Stimulated activated CD8-positive, alpha-beta memory T cell treated with anti-CD3 and anti-CD28 coated beads, Interleukin-7, amount 100 ng/mL, for 24 hours (primary cell): ENCODE results near the gene LSAMP.
"Not testable (repeated sequence)": the region's sequence is repeated elsewhere in the genome, so short reads cannot be mapped to it uniquely, and the experiment has no call there.

Source experiments
- DNase-seq: peaks from one replicate; pipeline ENCODE4 v3.0.0-alpha.2; 2020; ENCODE audit warnings: low read depth

The LSAMP gene

DNA sequence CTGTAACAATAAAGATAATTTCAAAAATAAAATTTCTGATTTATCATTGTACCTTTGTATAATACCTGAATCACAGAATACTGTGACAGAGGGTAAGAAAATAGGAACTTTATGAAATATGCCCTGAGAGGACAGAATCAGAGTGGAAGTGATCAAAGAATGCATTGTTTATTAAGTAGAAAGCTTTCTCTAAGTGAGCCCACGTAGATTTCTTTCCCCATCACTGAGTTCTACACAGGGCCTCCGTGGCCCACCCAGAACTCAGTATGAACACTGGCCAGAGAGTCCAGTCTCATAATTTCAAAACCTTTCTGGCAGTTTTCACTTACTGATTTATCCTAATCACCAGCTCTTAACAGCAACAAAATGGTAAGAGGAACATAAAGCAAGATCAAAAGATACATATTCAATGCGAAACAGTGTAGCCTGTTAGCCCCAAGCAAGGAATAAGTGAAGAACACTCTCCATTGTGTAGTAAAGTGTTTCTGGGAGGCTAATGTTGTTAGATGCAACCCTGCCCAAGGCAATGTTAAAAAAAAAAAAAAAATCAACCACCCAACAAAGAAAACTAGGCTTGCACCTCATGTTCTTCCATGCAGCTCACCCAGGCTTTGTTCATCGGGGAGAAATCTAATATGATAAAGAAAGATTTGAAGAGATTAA lies 341.3 kb downstream of the LSAMP start:
- DNase-seq = no peak

DNA sequence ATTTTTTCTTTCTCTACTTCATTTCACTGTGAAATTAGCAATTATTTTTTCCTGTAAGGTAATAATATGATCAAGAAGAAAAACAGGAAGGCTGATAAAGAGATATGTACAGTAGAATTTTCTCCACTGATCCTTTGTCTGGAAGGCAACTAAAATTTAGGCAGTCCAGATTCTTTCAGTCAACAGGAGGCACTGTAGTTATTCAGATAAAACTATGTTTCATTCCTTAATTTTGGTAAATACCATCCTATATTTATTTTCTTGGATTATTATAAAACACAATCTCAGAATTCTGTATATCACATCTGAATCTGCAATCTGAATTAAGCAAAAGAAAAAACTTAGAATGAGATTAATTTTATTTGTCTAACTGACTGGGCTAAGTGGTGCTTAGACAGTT lies 343.2 kb downstream of the LSAMP start:
- DNase-seq = no peak

DNA sequence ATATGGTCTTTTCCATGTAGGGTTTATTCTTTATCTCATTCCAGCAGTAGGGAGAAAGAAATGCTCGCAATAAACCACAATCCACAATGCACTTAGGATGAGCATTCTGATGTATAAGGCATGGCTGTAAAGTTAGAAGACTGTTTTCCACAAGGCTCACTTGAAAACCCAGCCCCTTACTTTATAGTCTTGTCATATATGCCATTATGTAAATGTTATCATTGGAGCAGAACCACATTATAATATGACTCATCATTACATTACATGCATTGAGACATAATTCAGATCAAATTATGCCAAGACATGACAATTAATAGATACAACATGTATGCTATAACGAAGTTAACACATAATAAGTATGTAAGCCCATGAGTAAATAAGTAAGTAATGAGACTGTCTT lies 348.1 kb downstream of the LSAMP start:
- no peak for DNase-seq

DNA sequence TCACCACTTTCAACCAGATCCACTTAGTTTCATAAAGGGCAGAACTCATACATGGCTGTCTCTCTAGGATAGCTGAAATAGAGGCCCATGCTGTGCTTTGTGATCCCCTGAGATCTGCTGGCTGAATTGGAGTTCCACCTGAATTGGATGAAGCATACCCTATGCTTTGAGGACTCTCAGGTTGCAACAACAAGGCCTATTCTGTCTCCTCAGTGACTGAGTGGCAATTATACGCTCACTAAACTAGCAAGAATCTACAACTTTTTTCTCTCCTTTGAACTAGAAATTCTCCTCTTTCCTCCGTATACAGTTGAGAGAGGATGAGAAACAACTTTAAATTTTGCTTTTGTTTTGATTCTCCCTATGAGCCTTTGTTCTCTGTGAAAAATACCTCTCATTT lies 348.7 kb downstream of the LSAMP start:
- no peak for DNase-seq

DNA sequence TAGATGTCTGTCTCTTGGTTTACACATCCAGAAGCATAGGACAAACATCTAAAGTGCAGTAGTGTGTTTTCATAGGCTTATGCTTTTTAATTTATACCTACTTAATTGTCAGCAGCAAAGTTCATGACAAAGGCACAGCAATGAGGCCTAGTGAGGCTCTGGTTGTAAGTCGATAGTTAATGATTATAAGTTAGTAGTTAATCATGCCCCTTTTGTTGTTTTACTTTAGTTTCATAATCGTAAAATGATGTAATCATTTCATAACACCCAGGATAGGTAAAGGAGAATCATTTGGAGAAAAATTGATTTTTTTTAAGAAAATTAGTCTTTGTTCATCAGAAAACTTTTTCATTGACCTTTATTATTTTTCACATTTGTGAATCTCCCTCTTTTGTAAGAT lies 351.9 kb downstream of the LSAMP start:
- no peak for DNase-seq

DNA sequence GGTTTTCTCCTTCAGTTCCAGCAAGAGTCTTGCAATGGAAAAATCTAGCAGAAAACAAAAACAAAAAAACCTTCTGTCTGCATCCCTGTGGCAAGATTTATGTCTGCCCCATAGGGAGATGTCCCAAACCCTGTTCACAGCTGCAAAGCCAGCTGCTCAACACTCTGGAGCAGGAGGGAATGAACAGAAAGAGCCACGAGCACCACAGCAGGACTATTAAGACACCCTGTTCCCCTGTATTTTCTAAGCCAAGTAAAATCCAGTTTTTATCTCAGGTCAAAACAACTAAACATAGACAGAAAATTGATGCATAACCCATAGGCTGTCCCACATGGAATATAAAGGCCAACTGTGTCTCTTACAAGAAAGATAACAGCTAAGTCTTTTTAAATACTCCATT lies 357.9 kb downstream of the LSAMP start:
- no peak for DNase-seq

DNA sequence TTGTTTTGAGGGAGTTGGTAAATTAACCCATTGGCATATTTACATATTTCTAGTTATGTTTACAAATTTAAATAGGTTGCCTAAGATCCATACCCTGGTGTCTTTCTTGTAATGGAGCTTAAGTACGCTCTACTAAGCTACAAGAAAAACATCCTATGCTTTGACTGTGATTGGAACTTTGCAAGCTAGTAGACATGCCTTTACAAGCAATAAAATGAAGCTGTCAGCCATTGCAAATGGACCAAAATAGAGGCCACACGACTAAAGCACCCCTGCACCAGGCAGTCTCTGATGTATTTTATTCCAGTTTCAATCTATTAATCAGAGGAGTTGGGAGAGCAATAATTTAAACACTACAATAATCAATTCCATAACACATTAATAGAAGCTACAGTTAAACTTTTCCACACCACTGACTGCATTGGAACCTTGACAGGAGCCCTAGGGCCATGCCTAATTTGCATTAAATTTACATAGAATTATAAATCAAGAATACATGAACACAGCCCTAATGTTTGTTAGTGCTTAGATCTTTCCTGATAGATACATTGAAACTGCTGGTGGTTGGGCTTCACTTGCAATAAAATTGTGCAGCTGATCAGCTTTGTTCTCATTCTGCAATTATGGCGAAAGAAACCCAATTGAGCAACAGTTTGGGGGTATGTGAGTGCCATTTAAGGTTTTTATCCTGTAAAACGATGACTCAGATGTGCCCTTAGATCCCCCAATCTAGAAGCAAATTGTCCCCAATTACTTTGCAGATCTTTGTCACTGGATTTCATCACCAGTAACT lies 360.1 kb downstream of the LSAMP start:
- no peak for DNase-seq

DNA sequence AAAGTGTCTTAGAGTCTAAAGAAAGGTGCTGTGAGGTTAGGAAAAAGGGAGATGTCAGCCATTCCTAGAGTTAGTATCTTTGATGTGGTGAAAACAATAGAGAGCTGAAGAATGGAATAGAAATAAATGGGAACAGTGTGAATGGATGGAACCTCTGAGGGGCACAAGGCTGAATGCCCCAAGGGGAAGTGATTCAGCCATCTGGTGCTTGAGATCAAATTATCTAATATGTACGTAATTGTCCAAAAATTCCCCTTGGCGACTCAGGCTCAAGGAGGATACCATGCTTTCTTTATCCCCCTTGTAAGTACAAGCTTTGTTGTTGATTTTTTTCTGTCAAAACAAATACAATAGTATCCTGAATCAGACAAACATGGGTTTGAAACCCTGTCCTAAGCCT lies 361.6 kb downstream of the LSAMP start:
- no peak for DNase-seq

DNA sequence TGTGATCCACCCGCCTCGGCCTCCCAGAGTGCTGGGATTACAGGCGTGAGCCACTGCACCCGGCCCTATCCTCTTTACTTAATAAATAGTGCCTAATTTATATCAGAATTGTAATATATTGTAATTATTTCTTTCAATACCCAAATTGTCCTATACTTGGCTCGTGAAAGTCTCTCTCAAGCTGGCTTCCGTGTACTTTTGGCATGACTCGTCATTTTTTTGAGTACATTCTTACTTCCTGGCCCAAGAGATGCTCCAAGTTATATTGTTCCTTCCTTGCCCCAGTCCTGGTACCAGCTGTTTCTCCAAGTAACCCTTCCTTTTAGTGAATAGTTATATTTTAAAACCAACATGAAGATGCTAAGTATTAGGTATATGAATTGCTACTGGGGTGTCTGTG lies 366.7 kb downstream of the LSAMP start:
- DNase-seq = no peak

DNA sequence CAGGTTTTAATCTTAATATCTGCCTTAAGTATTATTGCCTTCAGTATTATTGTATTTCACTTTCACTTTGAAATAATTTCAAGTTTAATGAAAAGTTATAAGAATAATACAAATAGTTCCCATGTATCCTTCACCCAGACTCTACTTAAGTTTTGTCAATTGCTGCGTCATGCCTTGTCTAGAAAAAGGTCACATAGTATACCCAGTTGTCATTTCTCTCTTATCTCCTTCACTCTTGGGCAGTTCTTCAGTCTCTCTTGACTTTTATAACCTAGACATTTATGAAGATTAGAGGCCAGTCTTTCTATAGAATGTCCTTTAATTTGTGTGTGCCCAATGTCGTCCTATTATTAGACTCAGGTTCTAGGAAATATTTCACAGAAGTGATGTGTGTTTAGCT lies 367.7 kb downstream of the LSAMP start:
- DNase-seq = no peak

DNA sequence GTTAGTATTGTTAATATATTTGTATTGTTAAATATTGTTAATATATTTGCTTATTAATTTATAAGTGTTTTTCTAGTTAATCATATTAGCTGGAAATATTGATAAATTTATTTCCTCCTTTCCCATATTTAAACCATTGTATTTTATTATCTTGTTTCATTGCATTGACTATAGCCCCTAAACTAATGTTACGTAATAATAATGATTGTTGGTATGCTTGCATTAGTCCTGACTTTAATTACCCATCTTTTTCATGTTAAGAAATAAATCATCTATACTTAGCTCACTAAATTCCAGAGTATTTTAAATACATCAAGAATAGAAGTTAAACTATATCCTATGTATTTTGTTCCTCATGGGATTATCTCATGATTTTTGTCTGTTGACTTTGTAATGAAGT lies 368.2 kb downstream of the LSAMP start:
- no peak for DNase-seq

DNA sequence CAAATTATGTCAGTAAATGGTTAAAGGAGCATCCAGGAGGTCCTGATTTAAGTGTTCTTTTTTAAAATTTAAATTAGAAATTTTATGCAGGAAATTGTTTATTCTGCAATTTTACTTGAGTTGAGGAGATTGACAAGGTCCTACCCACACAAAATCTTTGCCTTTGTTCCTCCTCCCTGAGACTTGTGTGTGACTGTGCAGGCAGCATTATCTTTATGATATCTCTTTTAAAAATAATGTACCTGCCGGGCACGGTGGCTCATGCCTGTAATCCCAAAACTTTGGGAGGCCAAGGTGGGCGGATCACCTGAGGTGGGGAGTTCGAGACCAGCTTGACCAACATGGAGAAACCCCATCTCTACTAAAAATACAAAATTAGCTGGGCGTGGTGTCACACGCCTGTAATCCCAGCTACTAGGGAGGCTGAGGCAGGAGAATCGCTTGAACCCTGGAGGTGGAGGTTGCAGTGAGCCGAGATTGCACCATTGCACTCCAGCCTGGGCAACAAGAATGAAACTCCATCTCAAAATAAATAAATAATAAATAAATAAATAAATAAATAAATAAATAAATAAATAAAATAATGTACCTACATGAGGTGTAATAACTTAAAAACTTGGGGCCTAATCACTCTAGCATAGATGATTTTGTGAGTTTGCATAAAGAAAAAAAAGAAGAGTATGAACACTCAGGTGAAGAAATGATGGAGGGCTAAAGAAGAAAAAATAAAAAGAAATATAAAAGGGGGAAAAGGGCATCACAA lies 374.6 kb downstream of the LSAMP start:
- DNase-seq = not testable (repeated sequence)

DNA sequence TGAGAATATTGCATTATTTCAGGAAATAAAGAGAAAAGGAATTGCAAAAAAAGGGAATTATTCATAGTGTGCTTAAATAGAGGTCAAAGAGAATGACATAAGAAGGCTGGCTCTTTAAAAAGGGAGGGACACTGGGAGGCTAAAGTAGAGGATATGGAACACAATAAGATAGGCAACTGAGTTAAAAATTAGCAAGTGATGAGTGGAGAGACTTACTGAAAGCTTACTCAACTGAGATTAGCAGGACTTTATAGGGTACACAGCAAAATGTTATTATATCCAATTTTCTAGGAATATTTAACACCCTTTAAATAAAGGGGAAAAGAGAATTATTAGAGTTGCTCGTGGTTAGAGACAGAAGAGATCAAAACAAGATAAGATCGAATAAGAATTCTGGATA lies 375.2 kb downstream of the LSAMP start:
- no peak for DNase-seq

DNA sequence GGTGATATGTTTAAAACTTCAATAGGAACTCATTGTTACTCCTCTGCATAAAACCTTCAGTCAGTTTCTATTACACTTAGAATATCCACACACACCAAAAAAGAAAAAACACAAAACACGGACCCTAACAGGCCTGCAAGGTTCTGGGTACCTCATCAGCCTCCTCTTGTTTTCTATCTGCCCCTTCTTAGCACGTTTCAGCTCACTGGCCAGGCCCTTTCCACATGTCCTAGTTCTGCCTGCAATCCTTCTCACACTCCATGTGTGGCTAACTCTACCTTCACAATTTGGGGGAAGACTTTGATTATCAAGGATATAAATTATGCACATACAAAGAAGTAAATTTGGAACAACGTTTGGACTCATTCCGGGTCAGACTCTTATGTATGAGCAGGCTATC lies 376.3 kb downstream of the LSAMP start:
- DNase-seq = no peak

DNA sequence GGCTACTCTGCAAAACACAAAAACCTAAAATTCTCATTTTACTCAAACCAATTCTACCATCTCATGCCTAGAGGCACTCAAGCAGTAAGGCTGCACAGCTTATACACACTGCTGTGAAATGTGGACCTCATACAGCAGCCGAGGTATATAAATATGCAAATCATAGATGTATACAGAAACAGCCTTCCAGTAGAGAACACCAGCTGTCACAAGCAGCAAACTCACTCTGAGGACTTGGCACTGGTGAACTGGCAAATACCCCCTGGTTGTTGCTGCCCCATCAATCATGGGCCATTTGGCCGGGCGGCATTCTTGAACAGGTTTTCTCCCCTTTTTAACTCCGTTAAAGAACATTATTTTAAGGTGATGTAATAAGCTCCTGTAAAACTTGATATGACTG lies 378.0 kb downstream of the LSAMP start:
- DNase-seq = no peak

DNA sequence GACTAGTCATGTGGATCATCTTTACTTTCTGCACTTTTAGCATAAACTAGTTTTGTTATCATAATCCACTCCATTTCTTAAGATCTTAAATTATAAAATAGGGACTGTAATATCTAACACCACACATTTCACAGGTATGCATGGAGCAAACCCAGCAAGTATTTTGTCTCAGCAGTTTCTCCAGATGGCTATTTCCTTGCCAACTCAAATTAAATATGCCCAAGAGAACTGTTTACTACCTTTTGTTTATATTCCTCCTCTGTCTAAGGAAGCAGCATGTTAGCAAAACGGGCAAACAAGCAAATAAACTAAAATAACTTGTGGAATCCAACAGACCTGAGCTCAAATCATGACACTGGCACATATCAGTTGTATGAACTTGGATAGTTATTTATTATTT lies 379.8 kb downstream of the LSAMP start:
- no peak for DNase-seq

DNA sequence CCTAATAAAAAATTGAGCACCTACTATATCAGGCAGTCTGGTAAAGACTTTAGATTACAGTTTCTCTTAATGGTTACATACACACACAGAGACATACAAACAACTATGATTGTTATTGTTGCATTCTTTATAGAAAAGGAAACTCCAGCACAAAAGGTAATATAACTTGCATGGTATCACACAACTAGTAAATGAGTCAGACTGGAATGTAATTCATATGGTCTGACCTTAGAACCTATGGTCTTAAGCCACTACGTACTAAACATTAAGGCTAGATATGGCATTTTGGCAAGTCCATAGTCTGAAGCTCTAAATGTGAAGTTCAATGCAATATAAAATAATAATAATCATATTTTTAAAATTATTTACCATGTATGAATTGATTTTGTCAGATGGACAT lies 380.6 kb downstream of the LSAMP start:
- DNase-seq = no peak

DNA sequence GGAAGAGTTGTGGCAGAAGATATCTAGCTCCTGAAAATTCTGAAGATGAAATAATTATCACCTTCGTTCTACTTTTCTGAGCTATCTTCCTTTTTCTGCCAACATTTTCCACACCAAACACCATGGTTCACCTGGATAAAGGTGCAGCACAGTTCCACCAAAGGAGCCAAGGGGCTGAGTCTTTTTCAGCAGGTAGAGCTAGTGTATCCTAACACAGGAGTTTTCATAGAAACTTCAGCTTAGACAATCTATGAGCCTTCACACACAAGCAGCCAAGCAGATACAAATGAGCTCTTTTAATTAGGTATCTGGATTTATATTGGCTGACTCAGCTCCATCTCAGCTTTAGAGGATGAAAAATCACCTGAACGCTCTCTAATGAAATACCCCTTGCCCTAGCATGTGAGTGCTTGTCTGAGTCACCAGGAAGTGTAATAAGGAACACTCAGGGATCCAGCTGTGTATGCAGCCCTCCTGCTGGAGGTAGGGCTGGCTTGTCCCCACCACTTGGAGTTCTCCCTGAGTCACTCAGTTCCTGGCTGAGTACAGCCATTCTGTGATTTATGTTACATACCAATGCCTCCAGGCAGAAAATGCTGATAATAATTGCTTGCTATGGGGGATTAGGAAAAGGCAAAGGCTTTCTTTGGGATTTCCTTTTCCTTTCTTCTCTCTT lies 385.7 kb downstream of the LSAMP start:
- no peak for DNase-seq

DNA sequence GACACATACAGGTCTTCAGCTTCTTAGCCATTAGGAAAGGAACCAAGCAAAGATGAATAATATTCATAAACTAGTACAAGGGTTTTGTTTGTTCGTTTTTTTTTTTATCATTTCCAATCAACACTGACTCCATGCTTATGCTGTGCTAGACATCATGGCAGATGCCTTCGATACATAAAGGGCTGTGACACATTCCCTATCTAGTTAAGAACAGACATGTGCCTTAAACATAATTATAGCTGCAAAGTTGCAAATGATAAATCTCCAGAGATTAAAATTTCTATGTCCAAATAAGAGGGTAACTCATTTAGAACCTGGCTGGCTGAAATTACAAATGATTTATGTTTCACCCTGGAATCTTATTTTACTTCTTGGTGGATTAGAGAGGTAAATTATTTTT lies 386.4 kb downstream of the LSAMP start:
- no peak for DNase-seq

DNA sequence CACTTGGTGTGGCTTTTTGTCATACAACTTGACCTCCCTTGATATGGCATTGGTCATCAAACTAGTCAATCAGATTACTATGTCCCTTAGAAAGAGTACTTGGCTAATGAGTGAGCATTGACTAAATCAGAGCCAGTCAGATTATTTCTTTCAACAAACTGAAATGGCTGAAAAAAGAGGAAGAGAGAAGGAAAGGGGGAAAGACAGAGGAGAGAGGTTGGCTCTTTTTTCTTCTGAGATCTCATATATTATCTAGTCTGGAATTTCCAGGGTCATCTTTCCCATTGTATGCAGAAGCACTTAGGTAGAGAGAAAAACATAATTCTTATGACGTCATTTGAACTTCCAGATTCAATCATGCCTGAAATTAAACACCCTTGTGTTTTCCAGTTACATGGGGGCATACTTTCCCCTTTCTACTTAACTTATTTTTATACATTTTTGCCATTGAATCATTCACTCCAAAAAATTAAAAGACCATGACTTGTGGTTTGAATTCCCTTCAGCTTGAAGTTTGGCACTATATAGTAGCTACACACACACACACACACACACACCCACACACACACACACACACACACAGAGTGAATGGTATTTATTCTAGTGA lies 387.8 kb downstream of the LSAMP start:
- DNase-seq = no peak

DNA sequence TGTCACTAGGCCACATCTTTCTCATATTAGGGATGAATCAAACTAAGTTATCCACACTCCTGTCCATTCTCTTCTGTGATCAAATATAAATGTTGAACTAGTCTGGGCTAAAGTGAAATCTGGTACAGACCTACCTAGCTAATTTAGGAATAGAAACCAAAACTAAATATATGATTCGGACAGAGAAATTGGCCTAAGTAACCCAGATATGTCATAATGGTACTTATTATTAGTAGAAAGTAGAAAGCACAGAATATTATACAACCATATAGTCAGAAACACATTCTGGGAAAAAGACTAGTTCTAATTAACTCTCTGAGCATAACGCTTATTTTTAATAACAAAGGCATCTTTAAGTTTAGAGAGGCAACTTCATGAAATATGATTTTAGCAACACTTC lies 389.0 kb downstream of the LSAMP start:
- no peak for DNase-seq

DNA sequence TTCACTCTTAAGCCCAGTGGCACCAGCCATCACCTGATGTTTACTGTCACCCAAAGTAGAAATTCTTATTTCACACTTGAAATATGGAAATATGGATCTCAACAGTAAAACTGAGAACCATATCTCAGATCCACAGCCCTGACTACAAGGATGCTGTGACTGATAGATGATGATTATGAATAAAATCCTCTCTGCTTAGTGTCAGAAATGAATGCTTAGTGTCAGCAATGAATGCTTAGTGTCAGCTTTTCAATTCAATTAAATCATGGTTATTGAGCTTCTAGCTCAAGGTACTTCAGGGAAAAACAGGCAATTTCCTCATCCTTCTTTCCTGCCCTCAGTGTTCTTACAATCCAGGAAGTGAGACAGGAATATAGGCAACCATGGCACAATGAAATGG lies 392.3 kb downstream of the LSAMP start:
- DNase-seq = no peak
